Measurements from ENCODE around the gene C16orf95. TPM values are rescaled to one million over a fixed set of nuclear protein-coding genes. Genes with fewer than 3 reads are reported as not detected.

The C16orf95 gene
- total RNA-seq, 2 experiments from 2014 or later: 10.9 to 15.0 TPM

DNA sequence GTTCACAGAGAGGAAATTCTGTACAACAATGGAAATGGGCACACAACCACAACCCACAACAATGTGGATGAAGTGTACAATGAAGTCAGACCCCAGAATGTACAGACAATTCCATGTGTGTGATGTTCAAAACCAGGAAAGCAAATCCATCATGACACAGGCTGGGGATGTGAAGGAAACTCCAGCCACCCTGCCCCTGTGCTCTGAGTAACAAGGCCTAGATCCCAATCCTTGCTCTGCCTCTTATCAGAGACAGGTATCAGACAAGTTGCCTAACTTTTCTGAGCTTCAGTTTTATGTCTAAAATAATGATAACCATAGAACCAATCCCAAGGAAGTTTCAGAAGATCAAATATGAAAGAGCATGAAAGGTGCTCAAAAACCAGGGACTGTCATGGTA is 1.8 kb upstream of the C16orf95 start:
- H3K27me3 Mint-ChIP-seq: no peaks in the 10 kb centered on the region
- ChIA-PET CTCF (interaction anchor here (1.0 to 2.8 kb wide), 2 partner anchors 65 to 317 kb away, joined by 6 to 11 read pairs; partner anchors contain the start of gene FBXO31), POLR2A (interaction anchor here (1.6 to 1.9 kb wide), 2 partner anchors 65 to 69 kb away, joined by 10 to 11 read pairs; partner anchors contain the start of gene FBXO31)
- DNase-seq: no peak
- peaks cover 4% of the 10 kb centered on the region for H3K36me3 Mint-ChIP-seq
- no peaks in the 10 kb centered on the region for H3K9me3 Mint-ChIP-seq
- H3K4me3 Mint-ChIP-seq: peak overlapping the region; percentile 87
- intact Hi-C loops (cut with micrococcal nuclease): no loop called here
- peak overlapping the region; percentile 94 for H3K27ac Mint-ChIP-seq
- H3K4me1 Mint-ChIP-seq (ENCODE audit: low read depth): peaks cover 12% of the 10 kb centered on the region

DNA sequence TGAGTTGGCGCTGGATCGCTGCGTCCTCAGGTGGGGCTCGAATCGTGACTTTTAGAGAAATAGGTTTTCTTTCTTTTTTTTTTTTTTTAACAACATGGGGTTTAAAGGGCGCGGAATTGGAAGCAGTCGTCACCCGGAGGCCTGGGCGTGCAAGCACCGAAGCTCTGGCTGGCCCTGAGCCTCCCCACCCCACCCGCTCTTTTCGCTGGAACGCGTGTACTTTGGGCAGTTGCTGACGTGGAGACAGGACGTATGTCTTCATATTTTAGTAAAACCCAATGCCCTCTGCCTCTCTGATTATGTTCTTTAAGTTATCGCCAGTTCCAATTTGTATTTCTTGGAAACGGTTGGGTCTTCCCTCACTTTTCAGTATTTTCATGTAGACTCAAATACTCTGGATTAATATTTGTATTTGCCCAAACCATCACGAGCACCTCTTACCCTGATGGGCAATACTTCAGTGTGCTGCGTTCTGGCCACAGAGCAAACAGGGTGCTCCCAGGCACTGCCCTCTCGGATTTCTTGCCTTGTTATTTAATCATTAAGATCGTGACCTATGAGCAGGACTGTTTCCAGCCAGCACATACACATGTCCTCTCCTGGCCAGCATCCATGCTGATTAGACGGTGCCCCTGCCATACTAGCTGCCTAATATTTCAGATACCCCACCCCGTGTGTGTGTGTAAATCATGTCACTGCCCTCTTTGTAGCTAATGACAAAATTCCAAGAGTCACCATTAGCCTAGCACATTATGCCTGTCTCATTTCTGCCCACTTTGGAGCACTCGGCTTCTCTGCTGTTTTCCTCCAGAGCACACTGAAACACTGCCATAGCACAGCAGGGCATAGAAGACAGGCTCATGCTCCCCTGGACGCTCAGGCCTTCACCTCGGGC is 805 bp upstream of the C16orf95 start:
- no peaks in the 10 kb centered on the region for H3K9me3 Mint-ChIP-seq
- H3K4me1 Mint-ChIP-seq (ENCODE audit: low read depth): peaks cover 12% of the 10 kb centered on the region
- intact Hi-C loops (cut with micrococcal nuclease): loop anchor here (1.0 to 2.0 kb wide), 3 partner anchors 65 to 317 kb away; partner anchors contain the start of gene FBXO31
- no peaks in the 10 kb centered on the region for H3K27me3 Mint-ChIP-seq
- H3K4me3 Mint-ChIP-seq: peak overlapping the region; percentile 87
- peak; percentile 67 for DNase-seq
- ChIA-PET CTCF (interaction anchor here (0.7 to 2.8 kb wide), 9 partner anchors 14 to 1749 kb away, joined by 3 to 11 read pairs (median 4); partner anchors contain the start of gene FBXO31), POLR2A (interaction anchor here (0.9 to 1.9 kb wide), 5 partner anchors 27 to 77 kb away, joined by 3 to 17 read pairs (median 10); partner anchors contain the start of gene FBXO31)
- peaks cover 4% of the 10 kb centered on the region for H3K36me3 Mint-ChIP-seq
- H3K27ac Mint-ChIP-seq: peak overlapping the region; percentile 94

DNA sequence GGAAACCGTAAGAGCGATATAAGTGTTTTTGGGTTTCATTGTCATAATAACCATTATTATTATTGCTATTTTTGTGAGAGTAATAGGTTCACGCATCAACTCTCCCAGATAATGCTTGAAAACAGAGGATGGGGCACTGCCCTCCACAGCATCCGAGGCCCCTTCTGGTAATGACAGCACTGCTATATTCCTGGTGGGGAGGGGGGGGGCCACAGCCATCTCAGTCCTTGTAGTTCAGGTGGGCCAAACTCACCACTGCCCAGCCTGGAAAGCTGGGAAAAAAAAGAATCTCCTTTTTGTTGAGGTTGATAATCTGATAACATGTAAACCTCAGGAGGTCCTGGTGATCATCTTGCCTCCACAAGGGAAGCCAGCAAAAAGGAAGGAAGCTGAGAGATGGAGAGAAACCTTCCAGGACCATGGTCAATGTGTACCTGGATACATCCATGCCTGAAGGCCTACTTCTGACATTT is 706 bp downstream of the C16orf95 start:
- peaks cover 4% of the 10 kb centered on the region for H3K36me3 Mint-ChIP-seq
- DNase-seq: no peak
- H3K27me3 Mint-ChIP-seq: no peaks in the 10 kb centered on the region
- H3K27ac Mint-ChIP-seq: peak overlapping the region; percentile 94
- no peaks in the 10 kb centered on the region for H3K9me3 Mint-ChIP-seq
- peak overlapping the region; percentile 87 for H3K4me3 Mint-ChIP-seq
- H3K4me1 Mint-ChIP-seq (ENCODE audit: low read depth): peaks cover 12% of the 10 kb centered on the region
- intact Hi-C loops (cut with micrococcal nuclease): loop anchor here (2.0 kb wide), 2 partner anchors 72 to 318 kb away; no protein-coding TSS in a partner anchor
- POLR2A ChIA-PET: interaction anchor here (1.6 kb wide), 1 partner anchor 67 kb away, joined by 17 read pairs; the partner anchor contains the start of gene FBXO31
- CTCF ChIA-PET: interaction anchor here (1.2 to 2.8 kb wide), 4 partner anchors 65 to 319 kb away, joined by 3 to 11 read pairs (median 6); partner anchors contain the start of gene FBXO31

- Mint-ChIP-seq H3K4me1 (ENCODE audit: low read depth) (peaks cover 12% of the 10 kb centered on the region), H3K27me3 (no peaks in the 10 kb centered on the region), H3K9me3 (no peaks in the 10 kb centered on the region), H3K36me3 (peaks cover 4% of the 10 kb centered on the region), H3K4me3 (no peak overlapping the region), H3K27ac (no peak overlapping the region)
- intact Hi-C loops (cut with micrococcal nuclease): no loop called here
- ChIA-PET POLR2A (interaction anchor here (0.8 to 1.1 kb wide), 2 partner anchors 69 to 79 kb away, joined by 3 to 4 read pairs; partner anchors contain the start of gene FBXO31), CTCF (interaction anchor here (1.1 to 1.4 kb wide), 2 partner anchors 10 to 321 kb away, joined by 3 to 5 read pairs; no protein-coding TSS in a partner anchor)
- no peak for DNase-seq
These were observed 2.2 kb downstream of the C16orf95 start for GRCh38 chr16:87314990-87315420.

GRCh38 chr16:87312008-87312407 is 5.2 kb downstream of the C16orf95 start:
- intact Hi-C loops (cut with micrococcal nuclease): no loop called here
- H3K4me1 Mint-ChIP-seq (ENCODE audit: low read depth): peaks cover 6% of the 10 kb centered on the region
- no peak overlapping the region for H3K4me3 Mint-ChIP-seq
- H3K27ac Mint-ChIP-seq: no peak overlapping the region
- POLR2A ChIA-PET: no interaction called here
- no peaks in the 10 kb centered on the region for H3K27me3 Mint-ChIP-seq
- DNase-seq: no peak
- peaks cover 5% of the 10 kb centered on the region for H3K9me3 Mint-ChIP-seq
- H3K36me3 Mint-ChIP-seq: peaks cover 6% of the 10 kb centered on the region
- CTCF ChIA-PET: no interaction called here

DNA sequence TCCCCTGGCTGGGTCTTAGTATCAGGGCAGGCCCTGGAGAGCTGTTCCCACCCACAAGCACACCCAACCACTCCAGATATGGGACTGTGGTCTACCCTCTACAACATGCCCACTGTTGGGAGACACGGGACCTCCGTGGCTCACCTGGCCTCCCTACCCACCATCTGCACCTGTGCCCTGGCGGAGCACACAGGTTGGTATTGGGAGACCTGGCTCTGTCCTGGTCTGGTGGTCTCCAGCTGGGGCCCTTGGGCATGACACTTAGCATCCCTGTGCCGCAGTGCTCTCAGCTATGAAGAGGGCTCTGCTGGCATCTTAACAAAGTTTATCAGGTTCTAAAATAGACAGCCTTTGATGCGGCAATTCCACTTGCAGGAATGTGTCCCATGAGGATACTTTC is 5.8 kb downstream of the C16orf95 start:
- no peak for DNase-seq
- CTCF ChIA-PET: no interaction called here
- no peak overlapping the region for H3K4me3 Mint-ChIP-seq
- no peak overlapping the region for H3K27ac Mint-ChIP-seq
- POLR2A ChIA-PET: no interaction called here
- intact Hi-C loops (cut with micrococcal nuclease): no loop called here
- H3K27me3 Mint-ChIP-seq: no peaks in the 10 kb centered on the region
- peaks cover 6% of the 10 kb centered on the region for H3K36me3 Mint-ChIP-seq
- H3K4me1 Mint-ChIP-seq (ENCODE audit: low read depth): peaks cover 6% of the 10 kb centered on the region
- H3K9me3 Mint-ChIP-seq: peaks cover 5% of the 10 kb centered on the region

DNA sequence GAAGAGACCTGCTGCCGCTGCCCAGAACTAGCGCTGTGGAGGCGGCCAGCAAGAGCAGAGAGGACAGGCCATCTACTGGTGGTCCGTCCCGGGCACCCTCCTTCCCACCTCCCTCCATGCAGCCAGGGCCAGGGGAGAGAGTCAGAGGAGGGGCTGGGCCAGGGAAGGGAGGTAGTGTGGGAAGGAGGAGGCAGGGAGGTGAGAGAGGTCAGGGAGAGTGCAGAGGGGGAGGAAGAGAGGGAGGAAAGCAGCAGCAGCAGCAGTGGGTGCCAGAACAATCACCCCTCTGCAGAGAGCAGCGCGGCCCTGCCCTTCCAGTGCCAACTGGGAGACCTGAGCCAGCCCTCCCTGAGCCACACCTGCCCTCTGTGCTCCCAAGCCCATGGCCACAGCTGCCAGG is 6.6 kb downstream of the C16orf95 start:
- POLR2A ChIA-PET: no interaction called here
- Mint-ChIP-seq H3K36me3 (peaks cover 6% of the 10 kb centered on the region), H3K27ac (no peak overlapping the region), H3K9me3 (peaks cover 5% of the 10 kb centered on the region), H3K4me1 (ENCODE audit: low read depth) (peaks cover 6% of the 10 kb centered on the region), H3K27me3 (no peaks in the 10 kb centered on the region), H3K4me3 (no peak overlapping the region)
- intact Hi-C loops (cut with micrococcal nuclease): no loop called here
- CTCF ChIA-PET: no interaction called here
- DNase-seq: no peak

DNA sequence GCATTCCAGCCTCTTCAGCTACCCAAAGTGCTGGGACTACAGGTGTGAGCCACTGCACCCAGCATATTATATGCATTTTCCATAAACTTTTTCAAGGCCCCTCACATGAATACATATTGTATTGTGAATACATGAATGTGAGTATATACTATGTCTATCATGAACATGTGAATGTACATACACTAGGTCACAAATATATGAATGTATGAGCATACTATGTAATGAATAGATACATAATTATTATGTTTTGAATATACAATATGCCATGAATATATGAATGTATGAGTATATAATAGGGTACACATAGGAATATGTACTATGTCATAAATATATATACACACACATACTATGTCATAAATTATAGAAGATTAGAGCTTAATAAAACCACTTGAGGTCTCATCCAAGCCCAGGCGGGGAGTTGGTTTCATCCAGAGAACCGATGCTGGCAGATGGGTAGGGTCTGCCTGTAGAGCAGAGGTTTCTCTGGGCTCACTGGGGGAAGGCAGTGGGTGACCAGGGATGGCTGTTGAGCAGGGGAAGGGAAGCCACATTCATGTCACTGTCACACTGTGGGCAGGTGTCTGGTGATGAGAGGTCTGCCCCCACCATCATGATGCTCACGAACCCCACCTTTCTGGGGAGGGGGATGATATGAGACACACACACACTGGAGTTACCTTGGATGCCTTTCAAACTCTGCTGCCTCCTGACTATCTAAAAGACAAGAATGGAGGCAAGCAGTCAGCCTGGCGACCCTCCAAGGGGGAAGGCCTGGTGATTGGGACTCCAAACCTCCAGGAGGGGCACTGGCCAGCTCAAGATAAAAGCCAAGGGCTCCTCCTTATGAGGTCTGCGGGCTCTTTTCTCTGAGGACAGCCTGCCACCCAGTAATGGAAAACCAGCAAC is 7.3 kb downstream of the C16orf95 start:
- Mint-ChIP-seq H3K27ac (no peak overlapping the region), H3K9me3 (peaks cover 5% of the 10 kb centered on the region), H3K4me3 (no peak overlapping the region), H3K36me3 (peaks cover 6% of the 10 kb centered on the region), H3K27me3 (no peaks in the 10 kb centered on the region), H3K4me1 (ENCODE audit: low read depth) (peaks cover 6% of the 10 kb centered on the region)
- no peak for DNase-seq
- intact Hi-C loops (cut with micrococcal nuclease): no loop called here
- POLR2A ChIA-PET: no interaction called here
- CTCF ChIA-PET: no interaction called here

DNA sequence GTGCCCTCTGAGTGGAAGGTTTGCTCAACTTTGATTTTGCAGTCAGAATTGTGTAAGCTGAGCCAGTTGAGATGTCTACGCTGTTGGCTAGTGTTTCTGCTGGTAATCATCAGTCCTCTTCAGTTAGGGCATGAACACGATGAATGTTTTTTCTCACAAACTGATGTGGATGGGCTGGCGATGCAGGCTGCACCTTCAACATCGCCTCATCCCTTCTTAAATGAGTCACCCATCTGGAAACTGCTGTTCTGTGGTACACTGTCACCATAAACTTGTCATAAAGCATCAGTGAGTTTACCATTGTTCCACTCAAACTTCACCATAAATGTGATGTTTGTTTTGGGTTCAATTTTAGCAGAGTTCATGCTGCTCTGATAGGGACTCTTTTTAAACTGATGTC is 8.4 kb downstream of the C16orf95 start:
- peaks cover 6% of the 10 kb centered on the region for H3K36me3 Mint-ChIP-seq
- peak; percentile 48 for DNase-seq
- intact Hi-C loops (cut with micrococcal nuclease): no loop called here
- POLR2A ChIA-PET: no interaction called here
- CTCF ChIA-PET: interaction anchor here (1.3 to 3.2 kb wide), 2 partner anchors 11 to 86 kb away, joined by 4 to 10 read pairs; no protein-coding TSS in a partner anchor
- peaks cover 7% of the 10 kb centered on the region for H3K4me1 Mint-ChIP-seq (ENCODE audit: low read depth)
- H3K27me3 Mint-ChIP-seq: no peaks in the 10 kb centered on the region
- peaks cover 5% of the 10 kb centered on the region for H3K9me3 Mint-ChIP-seq
- H3K27ac Mint-ChIP-seq: peak overlapping the region; percentile 56
- H3K4me3 Mint-ChIP-seq: no peak overlapping the region

- ChIA-PET POLR2A (no interaction called here), CTCF (interaction anchor here (3.2 kb wide), 1 partner anchor 9 kb away, joined by 10 read pairs; no protein-coding TSS in a partner anchor)
- no peak overlapping the region for H3K4me3 Mint-ChIP-seq
- H3K9me3 Mint-ChIP-seq: peaks cover 5% of the 10 kb centered on the region
- intact Hi-C loops (cut with micrococcal nuclease): no loop called here
- H3K27ac Mint-ChIP-seq: no peak overlapping the region
- peaks cover 12% of the 10 kb centered on the region for H3K4me1 Mint-ChIP-seq (ENCODE audit: low read depth)
- no peak for DNase-seq
- H3K27me3 Mint-ChIP-seq: no peaks in the 10 kb centered on the region
- peaks cover 6% of the 10 kb centered on the region for H3K36me3 Mint-ChIP-seq
These were observed 10.7 kb downstream of the C16orf95 start for GRCh38 chr16:87306516-87306915.

- Mint-ChIP-seq H3K4me3 (no peak overlapping the region), H3K27ac (no peak overlapping the region), H3K36me3 (peaks cover 6% of the 10 kb centered on the region), H3K9me3 (peaks cover 5% of the 10 kb centered on the region), H3K27me3 (no peaks in the 10 kb centered on the region), H3K4me1 (ENCODE audit: low read depth) (peaks cover 12% of the 10 kb centered on the region)
- POLR2A ChIA-PET: interaction anchor here (0.7 kb wide), 1 partner anchor 1398 kb away, joined by 3 read pairs; no protein-coding TSS in a partner anchor
- intact Hi-C loops (cut with micrococcal nuclease): no loop called here
- no peak for DNase-seq
- CTCF ChIA-PET: interaction anchor here (3.2 kb wide), 1 partner anchor 8 kb away, joined by 10 read pairs; no protein-coding TSS in a partner anchor
These were observed 11.4 kb downstream of the C16orf95 start for GRCh38 chr16:87305505-87306391.
